AG04450 (cell line): Measurements from ENCODE around the gene JADE2. TPM values are rescaled to one million over a fixed set of nuclear protein-coding genes. Genes with fewer than 3 reads are reported as not detected.
A peak's percentile ranks its signal among the peaks of the same experiment; 100 is the strongest.

Experiments used
- CTCF ChIA-PET: fragments of 300-600, 350-600 bp; formaldehyde crosslinking; extraction: SDS; loops from one replicate; lab custom pipeline; 2022; ENCODE audit warnings: antibody characterized with exemption, inconsistent platforms; lab: Charles Lee
- POLR2A ChIA-PET: fragments of 350-600 bp; formaldehyde crosslinking; extraction: SDS; loops from one replicate; lab custom pipeline; 2021; ENCODE audit warnings: antibody characterized with exemption, inconsistent platforms; lab: Yijun Ruan, JAX
- DNase-seq: peaks from one replicate; pipeline ENCODE4 v3.0.0-alpha.2; 2011; ENCODE audit warnings: low read depth, low spot score
- H3K27ac ChIP-seq: one replicate; pipeline ENCODE4 v1.5.1; 2012; ENCODE audit warnings: low read depth, low read length, control low read depth
- H3K27me3 ChIP-seq: one replicate; pipeline ENCODE4 v1.6.0; 2012; ENCODE audit warnings: low read length; ENCODE audit not compliant: control insufficient read depth, insufficient read depth
- H3K4me3 ChIP-seq: 2 replicates; pipeline ENCODE4 v1.5.1; 2011; ENCODE audit warnings: mild to moderate bottlenecking, low read depth, low read length, control low read depth
- H3K9me3 ChIP-seq: 2 replicates; pipeline ENCODE4 v1.5.1; 2012; ENCODE audit warnings: low read length; ENCODE audit not compliant: control insufficient read depth, insufficient read depth
- polyA plus RNA-seq: library from polyadenylated mRNA; depleted of rRNA; stranded (reverse); fragments of >200 nt; gene quantifications from 2 replicates; pipeline ENCODE4 v1.2.3, GENCODE V29; 2011
- TF ChIP-seq, protein P1 (sequence below): IDR thresholded peaks from 2 replicates; pipeline ENCODE4 v1.5.1; 2011; ENCODE audit warnings: low read depth, low read length, control low read depth, inconsistent platforms

The JADE2 gene
- polyA plus RNA-seq, 1 experiment = 13.2 TPM

DNA sequence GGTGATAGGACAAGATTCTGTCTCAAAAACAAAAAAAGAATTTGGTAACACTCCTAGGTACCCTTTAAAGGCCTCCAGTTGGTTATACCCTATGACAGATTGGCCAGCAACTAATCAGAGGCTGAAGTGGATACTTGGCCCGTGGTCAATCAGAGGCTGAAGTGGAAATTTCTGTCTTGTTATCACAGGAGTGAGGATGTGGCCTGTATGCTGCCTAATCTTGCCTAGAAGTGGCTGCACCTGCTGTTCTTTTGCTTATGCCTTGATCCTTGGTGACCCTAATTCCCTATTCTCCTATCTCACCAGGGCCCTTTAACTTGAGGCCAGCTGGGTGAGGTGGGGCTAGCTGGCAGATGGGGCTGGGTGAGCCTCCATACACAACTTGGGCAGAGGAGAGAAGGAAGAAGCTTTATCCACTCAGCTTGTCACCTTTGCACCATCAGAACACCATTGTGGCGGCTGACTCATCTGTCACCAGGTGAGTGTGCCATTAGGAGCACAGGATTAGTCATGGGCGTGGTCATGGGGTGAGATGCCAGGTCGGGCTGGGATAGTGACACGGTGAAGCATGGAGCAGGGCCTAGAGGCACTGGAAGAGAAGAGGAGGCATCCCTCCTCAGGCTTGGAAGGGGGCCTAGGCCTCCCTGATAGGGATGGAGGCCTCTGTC, 65.7 kb downstream of the JADE2 start:
- CTCF ChIA-PET = interaction anchor here (1.1 kb wide), 1 partner anchor 287 kb away, joined by 3 read pairs; no protein-coding TSS in a partner anchor
- H3K9me3 ChIP-seq = peaks cover 3% of the 10 kb centered on the region; the same call in 1 of the 2 replicates
- TF ChIP-seq, protein P1, sequence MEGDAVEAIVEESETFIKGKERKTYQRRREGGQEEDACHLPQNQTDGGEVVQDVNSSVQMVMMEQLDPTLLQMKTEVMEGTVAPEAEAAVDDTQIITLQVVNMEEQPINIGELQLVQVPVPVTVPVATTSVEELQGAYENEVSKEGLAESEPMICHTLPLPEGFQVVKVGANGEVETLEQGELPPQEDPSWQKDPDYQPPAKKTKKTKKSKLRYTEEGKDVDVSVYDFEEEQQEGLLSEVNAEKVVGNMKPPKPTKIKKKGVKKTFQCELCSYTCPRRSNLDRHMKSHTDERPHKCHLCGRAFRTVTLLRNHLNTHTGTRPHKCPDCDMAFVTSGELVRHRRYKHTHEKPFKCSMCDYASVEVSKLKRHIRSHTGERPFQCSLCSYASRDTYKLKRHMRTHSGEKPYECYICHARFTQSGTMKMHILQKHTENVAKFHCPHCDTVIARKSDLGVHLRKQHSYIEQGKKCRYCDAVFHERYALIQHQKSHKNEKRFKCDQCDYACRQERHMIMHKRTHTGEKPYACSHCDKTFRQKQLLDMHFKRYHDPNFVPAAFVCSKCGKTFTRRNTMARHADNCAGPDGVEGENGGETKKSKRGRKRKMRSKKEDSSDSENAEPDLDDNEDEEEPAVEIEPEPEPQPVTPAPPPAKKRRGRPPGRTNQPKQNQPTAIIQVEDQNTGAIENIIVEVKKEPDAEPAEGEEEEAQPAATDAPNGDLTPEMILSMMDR = no peak
- H3K27me3 ChIP-seq = no peaks in the 10 kb centered on the region
- no peak overlapping the region for H3K27ac ChIP-seq
- no peak overlapping the region for H3K4me3 ChIP-seq
- POLR2A ChIA-PET = no interaction called here
- no peak for DNase-seq

DNA sequence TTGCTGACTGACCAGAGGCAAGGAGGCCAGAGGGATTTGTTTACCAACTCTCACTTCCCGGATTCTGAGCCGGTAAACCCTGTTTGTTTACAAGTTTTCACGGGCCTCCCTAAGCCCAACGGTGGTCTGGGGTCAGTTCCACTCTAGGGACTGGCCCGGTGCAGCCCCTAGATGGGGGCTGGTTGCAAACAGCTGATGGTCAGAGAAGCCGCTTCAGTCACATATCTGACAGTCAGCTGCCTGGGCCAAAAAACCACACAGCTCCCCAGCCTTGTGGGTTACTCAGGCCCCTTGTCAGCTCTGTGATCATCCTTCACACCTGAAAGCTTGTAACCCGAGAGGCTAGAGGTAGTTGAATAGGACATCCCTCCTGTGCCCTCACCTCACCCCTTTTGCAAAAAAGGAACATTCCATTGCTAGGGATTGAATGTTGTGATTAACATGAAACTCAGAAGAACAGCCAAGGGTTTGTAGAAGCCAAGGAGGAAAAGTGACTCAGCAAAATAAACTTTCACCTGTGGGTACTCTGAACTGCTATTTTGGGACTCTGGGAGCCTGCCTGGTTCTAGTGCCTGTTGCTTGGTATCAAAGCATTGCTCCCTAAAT, 66.8 kb downstream of the JADE2 start:
- H3K27me3 ChIP-seq = no peaks in the 10 kb centered on the region
- DNase-seq = no peak
- POLR2A ChIA-PET = interaction anchor here (1.5 kb wide), 1 partner anchor 10 kb away, joined by 6 read pairs; no protein-coding TSS in a partner anchor
- no peak overlapping the region for H3K4me3 ChIP-seq
- TF ChIP-seq, protein P1 = no peak
- H3K9me3 ChIP-seq = peaks cover 3% of the 10 kb centered on the region; the same call in 1 of the 2 replicates
- CTCF ChIA-PET = interaction anchor here (1.1 kb wide), 1 partner anchor 288 kb away, joined by 3 read pairs; no protein-coding TSS in a partner anchor
- peak overlapping the region; percentile 21 for H3K27ac ChIP-seq

- TF ChIP-seq, protein P1 = no peak
- Histone ChIP-seq H3K27me3 (no peaks in the 10 kb centered on the region), H3K4me3 (no peak overlapping the region), H3K27ac (no peak overlapping the region), H3K9me3 (peaks cover 3% of the 10 kb centered on the region; the same call in 1 of the 2 replicates)
- DNase-seq = no peak
- CTCF ChIA-PET = no interaction called here
- POLR2A ChIA-PET = no interaction called here
Measured at GRCh38 chr5:134594336-134594735, 68.9 kb downstream of the JADE2 start.

DNA sequence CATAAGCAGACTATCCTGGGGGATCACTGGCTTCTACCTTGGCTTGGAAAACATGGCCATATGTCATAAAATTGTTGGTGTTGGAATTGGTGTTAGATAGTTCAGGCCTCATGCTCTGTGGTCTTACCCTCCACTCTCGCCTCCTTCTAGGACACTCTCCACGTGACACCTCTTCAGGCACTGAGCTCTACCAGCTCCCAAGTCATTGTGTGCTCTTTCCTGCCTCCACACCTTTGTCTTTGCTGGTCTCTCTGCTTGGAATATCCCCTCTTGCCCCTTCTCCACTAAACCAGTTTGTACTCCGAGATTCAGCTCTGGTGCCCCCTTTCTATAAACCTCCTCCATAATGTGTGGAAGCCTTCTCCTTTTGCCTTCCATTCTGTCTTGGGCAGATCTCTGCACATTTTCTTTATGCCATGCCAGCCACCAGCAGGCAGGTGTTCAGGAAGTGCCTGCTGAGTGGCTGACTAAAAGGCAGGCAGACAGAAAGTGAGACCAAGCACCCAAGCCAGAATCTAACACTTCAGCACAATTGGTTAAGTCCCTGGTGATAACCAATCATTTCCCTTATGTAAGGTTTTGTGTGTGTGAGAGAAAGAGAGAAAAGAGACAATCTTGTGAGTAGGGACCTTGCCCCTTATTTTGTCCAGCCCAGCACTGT, 69.5 kb downstream of the JADE2 start:
- CTCF ChIA-PET = interaction anchor here (2.7 to 5.6 kb wide), 2 partner anchors 7 to 17 kb away, joined by 8 to 49 read pairs; no protein-coding TSS in a partner anchor
- no peak overlapping the region for H3K27ac ChIP-seq
- TF ChIP-seq, protein P1 = no peak
- peaks cover 3% of the 10 kb centered on the region; the same call in 1 of the 2 replicates for H3K9me3 ChIP-seq
- no peak for DNase-seq
- POLR2A ChIA-PET = no interaction called here
- no peak overlapping the region for H3K4me3 ChIP-seq
- no peaks in the 10 kb centered on the region for H3K27me3 ChIP-seq
